ENCODE data around the gene SBF2. TPM values are rescaled to one million over a fixed set of nuclear protein-coding genes. Genes with fewer than 3 reads are reported as not detected.

Gene SBF2
- total RNA-seq, 4 donors from 2014 or later, result 44.6 to 59.4 (median 53.4) TPM

GRCh38 chr11:9955391-9955790, 338.6 kb downstream of the SBF2 start:
- H3K4me3 ChIP-seq, result no peak overlapping the region
- H3K9me3 ChIP-seq, result no peaks in the 10 kb centered on the region
- H3K27ac ChIP-seq (replicated peaks in 1 of 4), result no peak overlapping the region
- TF ChIP-seq POLR2A (IDR thresholded peaks at IDR 0.05; ENCODE audit: low read depth), result no peak
- no peak for DNase-seq (ENCODE audit: extremely low spot score)
- WGBS, result 96% methylated on average over 1 of the region's 1 CpG
- peaks cover 0 to 12% (median 5%) of the 10 kb centered on the region in 4 donors for H3K4me1 ChIP-seq
- H3K27me3 ChIP-seq, result no peaks in the 10 kb centered on the region
- intact Hi-C loops (cut with DNase I), result no loop called here
- peaks cover 0 to 24% (median 16%) of the 10 kb centered on the region in 4 donors for H3K36me3 ChIP-seq

GRCh38 chr11:9953994-9954626, 339.9 kb downstream of the SBF2 start:
- 85% methylated on average over 3 of the region's 3 CpGs for WGBS
- intact Hi-C loops (cut with DNase I), result no loop called here
- H3K36me3 ChIP-seq, result peaks cover 0 to 11% (median 6%) of the 10 kb centered on the region in 4 donors
- H3K4me1 ChIP-seq, result peaks cover 0 to 12% (median 5%) of the 10 kb centered on the region in 4 donors
- H3K27me3 ChIP-seq, result no peaks in the 10 kb centered on the region
- TF ChIP-seq POLR2AphosphoS5 (IDR thresholded peaks at IDR 0.05) (no peak), EP300 (IDR thresholded peaks at IDR 0.05) (no peak), POLR2A (IDR thresholded peaks at IDR 0.05; ENCODE audit: low read depth) (no peak)
- TF ChIP-seq, protein P1, sequence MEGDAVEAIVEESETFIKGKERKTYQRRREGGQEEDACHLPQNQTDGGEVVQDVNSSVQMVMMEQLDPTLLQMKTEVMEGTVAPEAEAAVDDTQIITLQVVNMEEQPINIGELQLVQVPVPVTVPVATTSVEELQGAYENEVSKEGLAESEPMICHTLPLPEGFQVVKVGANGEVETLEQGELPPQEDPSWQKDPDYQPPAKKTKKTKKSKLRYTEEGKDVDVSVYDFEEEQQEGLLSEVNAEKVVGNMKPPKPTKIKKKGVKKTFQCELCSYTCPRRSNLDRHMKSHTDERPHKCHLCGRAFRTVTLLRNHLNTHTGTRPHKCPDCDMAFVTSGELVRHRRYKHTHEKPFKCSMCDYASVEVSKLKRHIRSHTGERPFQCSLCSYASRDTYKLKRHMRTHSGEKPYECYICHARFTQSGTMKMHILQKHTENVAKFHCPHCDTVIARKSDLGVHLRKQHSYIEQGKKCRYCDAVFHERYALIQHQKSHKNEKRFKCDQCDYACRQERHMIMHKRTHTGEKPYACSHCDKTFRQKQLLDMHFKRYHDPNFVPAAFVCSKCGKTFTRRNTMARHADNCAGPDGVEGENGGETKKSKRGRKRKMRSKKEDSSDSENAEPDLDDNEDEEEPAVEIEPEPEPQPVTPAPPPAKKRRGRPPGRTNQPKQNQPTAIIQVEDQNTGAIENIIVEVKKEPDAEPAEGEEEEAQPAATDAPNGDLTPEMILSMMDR (IDR thresholded peaks at IDR 0.05), result no peak
- no peak for DNase-seq (ENCODE audit: extremely low spot score)
- no peaks in the 10 kb centered on the region for H3K9me3 ChIP-seq
- no peak overlapping the region for H3K4me3 ChIP-seq
- H3K27ac ChIP-seq (replicated peaks in 1 of 4), result peak overlapping the region in 1 of 4 donors; percentile 2

GRCh38 chr11:9952511-9953196, 341.4 kb downstream of the SBF2 start:
- no peaks in the 10 kb centered on the region for H3K9me3 ChIP-seq
- H3K36me3 ChIP-seq, result peaks cover 0 to 4% (median 0%) of the 10 kb centered on the region in 4 donors
- no peaks in the 10 kb centered on the region for H3K27me3 ChIP-seq
- no peak overlapping the region for H3K4me3 ChIP-seq
- no peak for TF ChIP-seq EP300 (IDR thresholded peaks at IDR 0.05)
- no peak for TF ChIP-seq POLR2A (IDR thresholded peaks at IDR 0.05; ENCODE audit: low read depth)
- TF ChIP-seq POLR2AphosphoS5 (IDR thresholded peaks at IDR 0.05), result no peak
- TF ChIP-seq, protein P1 (IDR thresholded peaks at IDR 0.05), result no peak
- no peak overlapping the region for H3K27ac ChIP-seq (replicated peaks in 1 of 4)
- intact Hi-C loops (cut with DNase I), result no loop called here
- no peak for DNase-seq (ENCODE audit: extremely low spot score)
- WGBS, result 95% methylated on average over 3 of the region's 3 CpGs
- peaks cover 0 to 12% (median 5%) of the 10 kb centered on the region in 4 donors for H3K4me1 ChIP-seq

- DNase-seq (ENCODE audit: extremely low spot score), result no peak
- no peaks in the 10 kb centered on the region for H3K27me3 ChIP-seq
- H3K36me3 ChIP-seq, result peaks cover 0 to 6% (median 0%) of the 10 kb centered on the region in 4 donors
- H3K4me3 ChIP-seq, result no peak overlapping the region
- intact Hi-C loops (cut with DNase I), result no loop called here
- H3K27ac ChIP-seq (replicated peaks in 1 of 4), result no peak overlapping the region
- TF ChIP-seq POLR2AphosphoS5 (IDR thresholded peaks at IDR 0.05) (no peak), EP300 (IDR thresholded peaks at IDR 0.05) (no peak), POLR2A (IDR thresholded peaks at IDR 0.05; ENCODE audit: low read depth) (no peak)
- TF ChIP-seq, protein P1 (IDR thresholded peaks at IDR 0.05), result no peak
- 22% methylated on average over 1 of the region's 1 CpG for WGBS
- peaks cover 0 to 12% (median 5%) of the 10 kb centered on the region in 4 donors for H3K4me1 ChIP-seq
- H3K9me3 ChIP-seq, result no peaks in the 10 kb centered on the region
These were observed 342.2 kb downstream of the SBF2 start for GRCh38 chr11:9951807-9952206.

GRCh38 chr11:9950462-9950861, 343.6 kb downstream of the SBF2 start:
- Histone ChIP-seq H3K4me3 (no peak overlapping the region), H3K27me3 (no peaks in the 10 kb centered on the region), H3K4me1 (peaks cover 0 to 12% (median 5%) of the 10 kb centered on the region in 4 donors), H3K9me3 (peaks cover 0 to 8% (median 3%) of the 10 kb centered on the region in 4 donors), H3K36me3 (peaks cover 0 to 11% (median 0%) of the 10 kb centered on the region in 4 donors), H3K27ac (replicated peaks in 1 of 4) (no peak overlapping the region)
- TF ChIP-seq POLR2AphosphoS5 (IDR thresholded peaks at IDR 0.05), result no peak
- no peak for TF ChIP-seq EP300 (IDR thresholded peaks at IDR 0.05)
- TF ChIP-seq POLR2A (IDR thresholded peaks at IDR 0.05; ENCODE audit: low read depth), result no peak
- TF ChIP-seq, protein P1 (IDR thresholded peaks at IDR 0.05), result no peak
- no peak for DNase-seq (ENCODE audit: extremely low spot score)
- WGBS, result 96% methylated on average over 3 of the region's 3 CpGs
- intact Hi-C loops (cut with DNase I), result no loop called here
